ENCODE measurements around the gene BPGM.

BPGM gene

DNA sequence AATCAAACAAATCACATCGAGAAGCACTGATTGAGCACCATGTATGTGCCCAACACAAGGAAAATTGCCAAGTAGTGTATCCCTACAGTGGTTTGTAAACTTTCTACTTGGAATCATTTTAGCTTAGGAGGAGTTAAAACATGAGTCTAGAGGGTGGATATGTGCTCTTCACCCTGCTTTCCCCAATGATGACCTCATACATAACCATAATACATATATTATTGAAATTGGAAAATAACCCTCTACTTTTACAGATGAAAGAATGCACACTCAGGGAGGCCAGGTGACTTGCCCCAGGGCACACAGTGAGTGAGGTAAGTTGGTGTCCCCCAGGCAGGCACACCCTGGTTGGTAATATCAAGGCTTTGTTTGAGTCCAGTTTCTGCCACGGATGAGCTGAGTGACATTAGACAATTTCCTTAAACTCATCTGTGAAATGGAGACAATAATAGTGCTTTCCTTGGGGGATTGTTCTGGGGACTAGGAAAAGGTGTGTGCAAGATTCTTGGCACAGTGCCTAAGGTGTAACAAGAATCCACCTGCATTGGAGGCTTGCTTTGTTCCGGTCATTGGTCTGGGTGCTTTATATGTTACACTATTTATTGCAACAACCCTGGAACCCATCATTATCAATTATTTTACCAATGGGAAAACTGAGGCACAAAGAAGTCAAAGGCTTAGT, 50.7 kb downstream of the BPGM start:
- no peak for DNase-seq (ENCODE audit: low spot score)

DNA sequence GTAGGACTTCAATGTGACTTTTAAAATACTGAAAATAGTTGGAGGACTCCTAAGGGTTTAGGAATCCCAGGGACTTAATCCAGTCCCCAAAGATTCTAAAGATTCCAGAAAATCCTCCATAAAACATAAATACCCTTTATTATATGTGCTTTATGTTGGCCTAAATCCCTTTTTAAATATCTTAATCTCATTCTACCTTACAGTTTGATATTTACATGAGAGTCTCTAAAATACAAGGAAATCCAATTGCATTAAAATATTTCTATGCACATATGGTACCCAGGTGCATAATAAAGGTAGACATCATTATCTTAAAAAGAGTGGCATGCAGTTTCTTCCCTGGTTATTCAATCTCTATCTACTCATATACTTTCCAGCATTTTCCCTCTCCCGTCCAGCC, 51.8 kb downstream of the BPGM start:
- no peak for DNase-seq (ENCODE audit: low spot score)

DNA sequence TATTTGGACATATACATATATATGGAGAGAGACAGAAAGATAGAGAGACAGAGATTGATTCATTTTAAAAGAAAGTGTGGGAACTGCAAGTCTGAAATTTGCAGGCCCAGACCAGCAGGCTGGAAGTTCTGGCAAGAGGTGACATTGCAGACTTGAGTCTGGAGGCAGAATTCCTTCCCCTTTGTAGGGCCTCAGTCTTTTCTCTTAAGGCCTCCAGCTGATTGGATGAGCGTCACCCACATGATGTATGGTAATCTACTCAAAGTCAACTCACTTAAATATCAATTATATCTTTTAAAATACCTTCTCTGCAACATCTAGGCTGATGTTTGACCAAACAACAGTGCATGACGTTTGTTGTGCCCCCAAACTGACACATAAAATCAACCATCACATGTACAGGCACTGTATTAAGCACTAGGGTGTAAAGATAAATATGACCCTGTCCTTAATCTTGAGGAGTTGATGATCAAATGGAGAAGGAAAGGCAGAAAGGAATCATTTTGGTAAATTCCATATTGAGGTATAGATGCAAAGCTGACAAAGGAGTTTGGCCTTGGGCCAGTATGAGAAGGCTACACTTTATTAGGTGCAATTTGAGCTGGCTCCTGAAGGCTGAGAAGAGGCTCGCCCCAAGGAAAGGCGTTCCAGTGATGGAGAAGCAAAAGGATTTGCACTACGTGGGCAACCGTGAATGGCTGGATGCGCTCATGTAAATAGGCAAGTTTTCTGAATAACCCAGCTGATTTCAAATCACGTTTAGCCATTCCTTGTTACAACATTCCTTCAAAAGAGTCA, 52.6 kb downstream of the BPGM start:
- DNase-seq (ENCODE audit: low spot score) = no peak

DNA sequence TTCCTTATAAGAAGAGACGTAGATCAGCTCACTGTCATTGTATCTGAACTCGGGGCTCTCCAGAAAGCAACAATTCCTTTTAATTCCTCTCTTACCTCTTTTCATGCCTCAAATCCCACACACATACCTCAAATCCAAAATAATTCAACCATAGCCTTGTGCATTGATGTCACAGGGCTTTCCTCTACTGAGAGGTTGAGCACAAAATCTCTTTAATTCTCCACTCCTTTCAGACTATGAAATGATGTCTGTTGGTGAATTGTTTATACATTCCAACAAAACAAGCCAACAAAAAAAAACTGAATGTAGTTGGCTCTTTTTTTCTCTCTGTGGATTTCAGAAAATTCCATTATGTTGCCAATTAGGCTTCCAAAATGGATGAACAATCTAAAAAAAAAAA, 53.2 kb downstream of the BPGM start:
- DNase-seq (ENCODE audit: low spot score) = no peak

DNA sequence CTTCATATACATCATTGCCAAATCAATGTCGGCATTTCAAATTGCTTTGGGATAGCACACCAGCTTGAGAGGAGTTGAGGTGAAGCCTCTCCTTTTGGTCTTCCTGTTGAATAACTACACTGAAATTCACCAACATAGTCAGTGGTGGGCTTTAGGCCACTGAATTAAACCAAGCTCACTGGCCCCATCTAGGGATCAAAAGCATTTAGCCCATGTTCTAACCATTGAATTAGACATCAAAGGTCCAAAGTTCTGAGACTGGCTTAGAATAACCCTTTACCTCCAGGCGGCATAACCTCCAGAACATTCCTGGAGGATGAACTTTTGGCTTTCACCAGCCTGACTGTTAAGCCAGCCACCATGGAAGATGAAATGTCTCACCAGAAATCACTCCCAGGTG, 54.6 kb downstream of the BPGM start:
- no peak for DNase-seq (ENCODE audit: low spot score)

DNA sequence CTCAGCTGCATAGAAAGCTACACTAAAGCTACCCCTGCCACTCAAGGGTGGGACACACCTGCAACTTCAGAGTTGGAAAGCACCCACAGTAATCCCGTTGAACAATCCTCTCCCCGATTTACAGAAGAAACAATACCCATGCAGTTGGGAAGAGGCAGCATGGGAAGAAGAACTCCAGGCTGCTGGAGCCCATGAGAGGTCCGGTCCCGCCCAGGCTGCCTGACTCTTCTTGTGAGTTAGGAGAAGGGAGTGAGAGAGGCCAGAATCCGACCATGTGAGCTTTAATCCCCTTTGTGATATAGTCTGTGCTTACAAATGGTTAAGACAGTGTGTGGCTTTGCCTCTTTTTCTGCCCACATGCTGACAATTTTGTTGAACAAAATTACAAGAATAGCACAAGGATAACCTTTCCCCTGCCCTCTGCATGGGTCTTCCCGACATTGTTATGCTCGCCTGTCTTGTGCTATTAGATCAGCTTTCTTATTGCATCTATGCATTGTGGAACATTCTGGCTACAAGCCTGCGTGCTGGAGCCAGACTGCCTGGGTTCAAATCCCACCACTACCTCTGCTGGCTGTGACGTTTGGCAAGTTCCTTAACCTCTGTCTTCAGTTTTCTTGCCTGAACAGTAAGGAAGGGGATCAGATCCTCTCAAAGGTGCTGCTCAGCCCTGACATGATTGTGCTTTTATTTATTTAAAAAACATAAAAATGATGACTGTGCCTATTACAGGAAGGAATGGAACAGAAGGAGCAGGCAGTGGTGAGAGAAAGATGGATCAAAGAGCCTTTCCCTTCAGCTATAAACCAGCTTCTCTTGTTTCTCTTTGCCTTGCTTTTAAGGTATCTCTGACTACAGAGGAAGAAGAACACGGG, 56.0 kb downstream of the BPGM start:
- DNase-seq (ENCODE audit: low spot score) = no peak

DNA sequence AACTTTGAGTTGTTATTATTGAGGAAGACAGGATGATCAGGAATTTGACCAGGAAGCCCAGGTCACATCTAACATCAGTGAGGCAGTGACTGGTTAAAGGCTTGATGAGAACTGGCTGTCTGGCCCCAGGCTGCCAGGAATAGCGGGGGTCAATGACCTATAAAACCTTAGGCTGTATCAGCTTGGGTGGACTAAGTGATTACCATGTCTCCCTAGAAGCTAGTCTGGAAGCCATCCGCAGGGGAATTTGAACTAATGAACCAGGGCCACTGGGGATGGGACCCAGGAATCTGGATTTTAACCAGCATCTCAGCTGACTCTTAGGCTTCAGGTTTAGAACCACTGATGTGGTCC, 56.6 kb downstream of the BPGM start:
- DNase-seq (ENCODE audit: low spot score) = no peak

DNA sequence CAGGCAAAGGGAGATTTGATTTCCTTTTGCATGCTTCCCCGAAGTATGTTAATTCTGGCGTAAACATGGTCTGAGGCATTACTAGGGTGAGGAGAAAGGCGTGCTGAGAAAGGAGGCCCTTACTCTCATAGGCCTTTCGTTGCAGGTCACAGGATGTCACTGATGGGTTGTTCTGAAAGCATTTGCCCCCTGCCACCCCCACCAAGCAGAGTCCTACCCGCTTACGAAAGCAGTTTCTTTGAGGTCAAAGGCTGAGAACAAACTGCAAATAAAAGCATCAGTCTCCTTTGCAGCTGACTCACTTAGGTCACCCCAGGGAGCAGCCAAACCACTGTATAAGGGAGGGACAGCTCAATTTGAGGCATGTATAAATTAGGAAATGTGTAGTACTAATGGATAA, 57.1 kb downstream of the BPGM start:
- no peak for DNase-seq (ENCODE audit: low spot score)

DNA sequence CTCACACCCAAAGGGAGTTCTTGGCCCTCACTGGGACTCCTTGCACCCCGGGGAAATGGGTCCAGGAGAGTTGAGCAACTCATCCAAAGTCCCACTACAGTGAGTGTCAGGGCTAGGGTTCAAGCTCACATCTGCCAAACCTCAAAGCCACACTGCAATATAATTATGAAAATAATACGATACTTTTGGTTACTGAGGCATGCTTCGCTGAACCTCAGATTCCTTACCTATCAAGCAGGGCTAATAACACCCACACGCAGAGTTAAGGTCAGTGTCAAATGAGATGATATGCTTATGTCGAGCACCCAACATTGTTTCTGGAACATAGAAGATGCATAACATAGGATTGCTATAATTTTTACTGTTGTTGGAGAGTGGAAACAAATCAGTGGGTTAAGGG, 58.2 kb downstream of the BPGM start:
- DNase-seq (ENCODE audit: low spot score) = no peak

DNA sequence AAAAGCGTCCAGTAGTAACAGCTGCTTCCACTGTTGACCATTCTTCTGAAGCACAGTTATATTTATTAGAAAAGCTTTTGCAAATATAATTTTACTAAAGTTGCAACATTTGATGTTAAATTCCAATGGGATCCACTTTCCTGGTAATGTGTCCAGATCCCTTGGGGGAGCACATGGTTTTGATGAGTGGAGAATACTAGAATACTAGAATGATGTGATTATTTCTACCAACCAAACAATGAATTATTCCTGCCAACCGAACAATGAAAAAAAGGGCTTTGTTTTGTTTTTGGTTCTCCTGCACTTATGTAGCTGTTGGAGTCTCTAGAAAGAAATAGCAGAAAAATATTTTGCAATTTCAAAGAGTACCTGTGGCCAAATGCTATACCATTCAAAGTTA, 59.1 kb downstream of the BPGM start:
- DNase-seq (ENCODE audit: low spot score) = no peak

DNA sequence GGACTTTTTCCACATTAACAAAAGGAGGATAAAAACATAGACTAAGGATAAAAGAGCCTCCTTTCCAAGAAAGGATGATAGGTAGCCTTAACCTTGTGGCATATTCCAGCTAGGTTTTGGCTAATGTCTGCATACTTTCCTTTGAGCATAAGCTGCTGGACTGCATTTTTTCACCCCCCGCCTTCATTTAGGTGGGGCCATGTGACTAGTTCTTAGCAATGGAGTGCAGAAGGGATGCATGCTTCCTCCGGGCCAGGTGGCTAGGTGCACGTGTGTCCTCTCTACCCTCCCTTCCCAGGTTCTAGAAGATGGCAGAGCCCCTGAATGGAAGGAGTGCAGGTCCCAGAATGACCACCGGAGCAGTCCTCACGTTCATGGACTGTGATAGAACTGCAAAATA, 59.8 kb downstream of the BPGM start:
- DNase-seq (ENCODE audit: low spot score) = no peak

DNA sequence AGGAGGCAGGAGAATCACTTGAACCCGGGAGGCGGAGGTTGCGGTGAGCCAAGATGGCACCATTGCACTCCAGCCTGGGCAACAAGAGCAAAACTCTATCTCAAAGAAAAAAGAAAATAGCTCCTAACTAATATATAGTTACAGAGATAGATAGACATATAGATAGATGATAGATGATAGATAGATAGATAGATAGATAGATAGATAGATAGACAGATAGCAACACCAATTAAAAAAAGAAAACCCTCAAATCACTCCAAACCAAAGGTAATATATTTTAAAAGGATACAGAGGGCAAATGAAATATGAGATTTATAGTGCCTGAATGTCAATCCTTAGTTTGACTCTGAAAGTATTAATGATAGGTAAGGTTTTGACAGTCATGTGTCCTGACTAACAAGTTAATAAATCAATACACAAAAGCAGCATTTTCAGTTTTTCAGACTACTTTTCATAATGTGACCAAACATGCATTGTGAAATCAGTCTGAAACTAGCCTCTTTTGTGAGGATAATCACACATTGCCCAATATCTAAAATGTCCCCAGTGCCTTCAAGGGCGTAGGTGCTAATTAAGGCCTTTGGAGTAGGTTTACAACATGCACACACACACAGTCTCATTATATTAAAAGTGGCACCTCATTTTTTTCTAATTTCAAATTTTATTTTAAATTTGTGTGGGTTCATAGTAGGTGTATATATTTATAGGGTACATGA, 61.2 kb downstream of the BPGM start:
- no peak for DNase-seq (ENCODE audit: low spot score)

DNA sequence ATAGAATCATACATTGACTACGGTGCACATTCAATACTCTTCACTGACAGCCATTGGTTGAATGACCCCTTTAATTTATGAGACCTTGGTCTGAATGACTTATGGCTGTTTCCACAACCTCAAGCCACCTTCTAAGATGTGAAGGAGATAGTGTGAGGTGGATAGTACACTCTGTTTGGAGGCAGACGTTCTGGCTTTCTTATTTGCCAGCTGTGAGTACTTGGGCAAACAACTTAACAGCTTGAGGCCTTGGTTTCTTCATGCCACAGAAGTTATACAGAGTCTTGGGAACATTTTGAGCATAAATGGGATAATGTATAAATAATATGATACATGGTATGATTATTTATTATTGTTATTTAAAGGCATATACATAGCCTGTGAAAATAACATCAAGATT, 62.0 kb downstream of the BPGM start:
- DNase-seq (ENCODE audit: low spot score) = no peak

DNA sequence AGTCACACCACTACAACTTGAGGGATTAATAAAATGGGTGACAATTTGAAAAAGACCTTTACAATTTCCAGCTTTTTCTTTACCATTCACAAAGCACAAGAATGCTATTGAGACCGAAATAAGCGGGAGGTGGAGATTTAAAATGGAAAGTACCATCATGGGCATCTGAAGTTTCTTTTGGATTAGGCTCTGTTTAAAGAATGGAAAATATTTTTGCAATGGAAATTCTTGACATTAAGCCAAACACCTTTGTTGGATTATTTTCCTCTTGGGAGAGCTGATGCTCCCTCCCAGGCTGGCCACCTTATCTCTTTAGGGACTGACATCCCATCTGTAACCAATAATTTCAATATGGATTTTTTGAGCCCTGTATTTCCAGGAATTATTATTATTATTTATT, 62.5 kb downstream of the BPGM start:
- no peak for DNase-seq (ENCODE audit: low spot score)

DNA sequence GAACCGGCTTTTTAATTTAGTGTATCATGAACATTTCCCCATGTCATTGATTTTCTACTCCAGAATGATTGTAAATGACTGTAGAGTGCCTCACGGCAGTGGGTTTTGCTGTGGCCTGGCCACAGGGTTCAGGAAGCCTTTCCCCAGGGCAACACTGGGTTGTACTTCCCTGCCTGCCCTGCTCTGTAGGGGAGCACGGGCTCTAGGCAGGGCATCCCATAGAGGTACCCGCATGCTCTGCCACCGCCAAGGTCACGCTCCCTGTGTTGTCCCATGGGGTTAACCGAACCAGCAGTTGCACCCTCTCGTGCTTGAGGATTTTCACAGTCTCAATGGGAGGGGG, 63.8 kb downstream of the BPGM start:
- no peak for DNase-seq (ENCODE audit: low spot score)

DNA sequence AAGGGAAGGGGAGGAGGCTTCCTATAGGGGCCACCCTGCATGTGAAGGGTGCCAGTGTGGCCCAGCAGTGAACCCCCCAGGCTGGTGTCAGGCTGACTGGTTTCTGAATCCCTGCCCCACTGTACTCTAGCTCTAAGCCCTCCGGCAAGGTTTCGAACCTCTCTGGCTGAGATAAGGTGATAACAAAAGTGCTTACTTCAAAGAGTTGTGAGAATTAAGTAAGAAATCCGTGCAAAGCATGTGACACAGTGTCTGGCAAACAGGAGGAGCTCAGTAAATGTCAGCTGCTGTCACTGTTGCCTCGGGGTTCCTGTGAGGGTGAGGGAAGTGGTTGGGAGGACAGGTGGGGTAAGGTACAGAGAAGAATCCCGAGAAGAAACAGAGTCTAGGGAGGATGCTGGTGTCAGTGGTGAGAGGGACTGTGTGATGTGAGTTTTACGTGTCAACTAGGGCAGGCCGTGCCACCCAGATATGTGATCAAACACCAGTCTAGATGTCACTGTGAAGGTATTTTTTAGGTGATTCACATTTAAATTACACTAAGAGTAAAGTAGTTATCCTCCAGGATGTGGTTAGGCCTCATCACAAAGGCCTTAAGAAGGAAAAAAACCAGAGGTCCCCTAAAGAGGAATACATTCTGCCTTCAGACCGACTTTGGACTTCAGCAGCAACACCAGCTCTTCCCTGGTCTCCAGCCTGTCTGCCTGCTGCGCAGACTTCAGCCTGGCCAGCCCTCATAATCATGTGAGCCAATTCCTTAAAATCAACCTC, 64.4 kb downstream of the BPGM start:
- DNase-seq (ENCODE audit: low spot score) = no peak

DNA sequence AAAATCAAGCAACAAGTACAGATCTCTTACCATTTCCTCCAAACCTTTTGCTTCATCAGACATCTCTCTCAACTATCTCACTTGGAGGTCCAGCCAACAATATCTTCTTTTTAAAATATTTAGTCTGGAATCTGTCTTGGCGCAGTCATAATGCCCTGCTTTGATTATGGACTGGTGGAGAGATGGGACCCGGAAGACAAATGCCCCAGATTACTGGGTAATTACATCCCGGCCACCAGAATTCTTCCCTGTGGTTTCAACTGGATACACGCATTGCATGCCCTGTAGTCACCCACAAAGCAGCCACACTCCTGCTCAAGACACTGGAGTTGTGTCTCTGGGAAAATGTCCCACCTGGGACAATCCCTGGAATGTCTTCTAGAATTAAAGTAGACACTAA, 65.5 kb downstream of the BPGM start:
- DNase-seq (ENCODE audit: low spot score) = no peak

DNA sequence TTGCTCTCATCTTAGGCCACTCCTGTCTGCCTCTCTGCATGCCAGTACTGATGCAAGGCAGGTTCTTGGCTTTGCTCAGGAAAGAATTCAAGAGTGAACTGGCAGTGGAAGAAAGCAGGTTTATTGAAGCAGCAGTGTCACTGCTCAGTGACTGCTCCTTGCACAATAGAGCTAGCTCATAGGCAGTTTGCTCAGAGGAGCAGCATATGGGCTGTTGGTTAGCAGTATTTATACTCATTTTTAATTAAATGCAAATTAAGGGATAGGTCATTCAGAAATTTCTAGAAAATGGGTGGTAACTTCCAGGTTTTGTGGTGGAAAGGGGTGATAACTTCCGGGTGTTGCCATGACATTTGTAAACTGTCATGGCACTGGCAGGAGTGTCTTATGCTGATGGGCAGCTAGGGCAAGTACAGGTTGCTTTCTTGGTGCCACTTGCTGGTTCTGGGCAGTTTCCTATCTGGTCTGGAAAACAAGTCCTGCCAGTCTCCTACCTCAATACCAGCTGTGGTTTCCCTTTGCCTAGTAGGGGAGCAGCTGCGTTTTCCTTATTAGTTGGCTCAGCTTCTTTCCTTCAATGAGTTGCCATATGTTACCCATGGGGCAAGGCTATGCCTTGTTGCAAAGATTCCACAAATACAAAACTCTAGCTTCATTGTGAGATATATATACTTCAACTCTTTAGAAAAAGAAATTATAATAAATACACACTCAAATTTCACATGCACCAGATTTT, 68.0 kb downstream of the BPGM start:
- DNase-seq (ENCODE audit: low spot score) = no peak

DNA sequence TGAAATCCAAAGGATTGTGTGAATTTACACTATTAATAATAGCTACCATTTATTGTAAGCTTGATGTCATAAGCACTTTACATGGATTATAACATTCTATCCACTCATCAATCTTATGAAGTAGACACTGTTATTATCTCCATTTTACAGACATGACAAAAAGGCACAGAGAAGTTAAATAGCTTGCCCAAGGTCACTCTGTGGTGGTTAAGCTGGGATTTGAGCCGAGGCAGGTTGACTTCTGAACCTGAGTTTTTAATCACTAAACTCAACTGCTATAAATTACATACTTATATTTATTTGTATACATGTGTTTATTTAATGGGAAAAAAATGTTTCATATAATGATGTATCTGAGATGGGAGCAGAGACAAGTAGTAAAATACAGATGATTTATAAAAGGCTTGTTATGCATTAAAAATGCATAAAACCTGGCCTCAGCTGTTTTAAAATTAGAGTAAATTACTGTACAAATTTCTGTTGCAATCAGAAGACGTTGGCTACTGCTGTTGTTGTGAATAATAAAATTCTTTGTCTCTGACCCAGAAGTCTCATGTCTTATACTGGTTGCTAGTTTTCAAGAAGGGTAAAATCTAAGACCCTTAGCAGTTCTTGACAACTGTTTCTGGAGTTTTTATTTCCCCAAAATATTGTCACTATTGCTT, 71.7 kb downstream of the BPGM start:
- DNase-seq (ENCODE audit: low spot score) = no peak
